Stromal cell of bone marrow (primary cell): ENCODE data around the gene GRM5.
"Not testable (repeated sequence)": the region's sequence is repeated elsewhere in the genome, so short reads cannot be mapped to it uniquely, and the experiment has no call there.

Experiments
- DNase-seq: peaks from one replicate; pipeline ENCODE4 v3.0.0-alpha.2; 2012; ENCODE audit warnings: low read depth

GRM5 gene

GRCh38 chr11:88538098-88538497 is 527.7 kb downstream of the GRM5 start:
- peak; percentile 60 for DNase-seq

- DNase-seq: no peak
These were observed 528.2 kb downstream of the GRM5 start for GRCh38 chr11:88537613-88538012.

GRCh38 chr11:88536616-88537265 is 529.0 kb downstream of the GRM5 start:
- no peak for DNase-seq

GRCh38 chr11:88535916-88536547 is 529.8 kb downstream of the GRM5 start:
- peak; percentile 83 for DNase-seq

- no peak for DNase-seq
These were observed 530.5 kb downstream of the GRM5 start for GRCh38 chr11:88535266-88535665.

DNA sequence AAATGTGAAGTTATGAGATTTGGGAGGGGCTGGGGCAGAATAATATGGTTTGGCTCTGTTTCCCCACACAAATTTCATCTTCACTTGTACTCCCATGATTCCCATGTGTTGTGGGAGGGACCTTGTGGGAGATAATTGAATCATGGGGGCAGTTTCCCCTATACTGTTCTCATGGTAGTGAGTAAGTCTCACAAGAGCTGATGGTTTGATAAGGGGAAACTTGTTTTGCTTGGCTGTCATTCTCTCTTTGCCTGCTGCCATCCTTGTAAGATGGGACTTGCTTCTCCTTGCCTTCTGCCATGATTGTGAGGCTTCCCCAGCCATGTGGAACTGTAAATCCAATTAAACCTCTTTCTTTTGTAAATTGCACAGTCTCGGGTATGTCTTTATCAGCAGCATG is 531.1 kb downstream of the GRM5 start:
- DNase-seq: not testable (repeated sequence)

DNA sequence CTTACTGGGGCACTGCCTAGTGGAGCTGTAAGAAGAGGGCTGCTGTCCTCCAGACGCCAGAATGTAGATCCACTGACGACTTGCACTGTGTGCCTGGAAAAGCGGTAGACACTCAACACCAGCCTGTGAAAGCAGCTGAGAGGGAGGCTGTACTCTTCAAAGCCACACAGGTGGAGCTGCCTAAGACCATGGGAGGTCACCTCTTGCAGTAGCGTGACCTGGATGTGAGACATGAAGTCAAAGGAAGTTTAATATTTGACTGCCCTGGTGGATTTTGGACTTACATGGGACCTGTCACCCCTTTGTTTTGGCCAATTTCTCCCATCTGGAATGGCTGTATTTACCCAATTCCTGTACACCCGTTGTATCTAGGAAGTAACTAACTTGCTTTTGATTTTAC is 531.6 kb downstream of the GRM5 start:
- DNase-seq: no peak

DNA sequence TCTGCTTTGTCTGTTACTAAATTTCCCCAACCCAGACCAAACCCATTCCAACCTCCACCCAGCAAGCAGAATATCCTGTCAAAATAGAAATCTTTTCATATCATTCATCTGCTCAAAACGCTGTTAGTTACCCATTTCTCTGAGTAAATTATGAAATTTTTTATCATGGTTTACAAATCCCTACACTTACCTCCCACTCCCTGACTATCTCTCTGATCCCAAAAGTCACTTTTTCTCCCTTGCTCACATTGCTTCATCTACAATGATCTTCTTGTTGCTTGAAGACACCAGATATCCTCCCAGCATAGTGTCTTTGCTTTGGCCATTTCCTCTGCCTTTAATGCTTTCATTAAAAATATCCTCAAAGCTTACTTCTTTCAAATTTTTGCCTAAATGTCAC is 532.8 kb downstream of the GRM5 start:
- no peak for DNase-seq

DNA sequence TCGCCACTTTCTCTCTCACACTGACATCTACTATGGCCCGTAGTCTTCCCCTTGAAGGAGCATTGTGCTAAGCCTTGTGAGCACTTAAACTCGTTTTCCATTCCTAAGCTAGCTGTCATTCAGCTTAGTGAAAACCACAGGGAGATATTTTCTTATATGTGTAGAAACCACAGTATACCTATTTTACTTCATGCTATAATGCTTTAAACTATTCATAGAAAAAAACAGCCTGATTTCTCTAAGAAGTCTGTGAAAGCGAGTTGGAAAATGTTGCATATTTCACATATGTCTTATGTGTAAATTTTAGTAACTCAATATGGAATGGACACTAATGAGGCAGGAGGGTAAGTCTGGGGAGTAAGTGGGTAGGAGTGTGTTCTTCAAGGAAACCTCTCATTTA is 534.0 kb downstream of the GRM5 start:
- no peak for DNase-seq

DNA sequence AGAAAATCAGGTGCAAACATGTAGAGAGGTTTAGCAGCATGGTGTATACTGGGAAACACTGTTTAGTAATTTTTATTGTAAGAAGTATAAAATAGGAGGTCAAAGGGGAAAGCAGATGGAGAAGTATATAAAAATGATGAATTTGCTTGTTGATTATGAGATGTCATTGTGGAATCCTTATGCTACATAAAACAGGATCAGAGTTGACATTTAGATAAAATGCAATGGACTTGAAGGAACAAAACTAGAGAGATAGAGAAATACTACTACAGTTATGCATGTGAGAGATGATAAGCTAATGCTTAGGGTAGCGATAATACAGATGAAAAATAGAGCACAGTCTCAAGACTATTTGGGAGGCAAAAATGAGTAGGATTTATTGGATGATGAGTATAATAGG is 536.4 kb downstream of the GRM5 start:
- no peak for DNase-seq

GRCh38 chr11:88523386-88524071 is 542.3 kb downstream of the GRM5 start:
- no peak for DNase-seq

DNA sequence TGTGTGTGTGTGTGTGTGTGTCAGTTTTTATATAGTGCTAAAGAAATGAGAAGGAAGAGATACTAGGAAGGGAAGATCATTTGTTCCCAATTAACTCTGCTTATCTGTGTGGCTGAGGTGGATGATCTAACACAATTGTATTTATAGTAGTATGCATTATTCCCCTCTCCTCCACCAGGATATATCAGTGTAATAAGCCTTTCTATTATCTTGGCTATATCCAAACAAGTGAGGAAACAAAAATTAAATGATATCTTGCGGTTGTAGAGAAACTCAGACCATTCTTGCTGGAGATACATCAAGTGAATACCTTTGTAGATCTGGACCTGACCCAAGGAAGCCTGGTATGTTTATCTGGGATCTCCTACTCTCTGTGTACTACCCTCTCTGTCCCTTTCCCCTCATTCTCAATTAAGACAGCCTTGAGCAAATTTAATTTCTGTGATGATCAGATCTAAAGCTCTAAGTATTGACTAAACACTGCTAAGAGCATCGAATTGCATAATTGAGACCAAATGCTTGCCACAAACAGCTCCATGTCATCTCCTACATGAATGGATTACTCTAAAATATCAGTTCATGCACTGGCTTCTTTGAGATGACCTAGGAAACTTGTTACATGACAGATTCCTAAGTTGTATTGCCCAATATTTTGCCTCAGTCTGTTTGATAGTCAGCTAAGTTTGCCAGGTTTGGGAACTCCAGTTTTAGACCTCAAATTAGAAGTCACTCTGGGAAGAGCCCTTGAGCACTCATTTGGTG is 543.0 kb downstream of the GRM5 start:
- no peak for DNase-seq

- no peak for DNase-seq
These were observed 544.0 kb downstream of the GRM5 start for GRCh38 chr11:88521799-88522201.

GRCh38 chr11:88521399-88521798 is 544.4 kb downstream of the GRM5 start:
- DNase-seq: no peak

- no peak for DNase-seq
These were observed 545.4 kb downstream of the GRM5 start for GRCh38 chr11:88520391-88520790.

DNA sequence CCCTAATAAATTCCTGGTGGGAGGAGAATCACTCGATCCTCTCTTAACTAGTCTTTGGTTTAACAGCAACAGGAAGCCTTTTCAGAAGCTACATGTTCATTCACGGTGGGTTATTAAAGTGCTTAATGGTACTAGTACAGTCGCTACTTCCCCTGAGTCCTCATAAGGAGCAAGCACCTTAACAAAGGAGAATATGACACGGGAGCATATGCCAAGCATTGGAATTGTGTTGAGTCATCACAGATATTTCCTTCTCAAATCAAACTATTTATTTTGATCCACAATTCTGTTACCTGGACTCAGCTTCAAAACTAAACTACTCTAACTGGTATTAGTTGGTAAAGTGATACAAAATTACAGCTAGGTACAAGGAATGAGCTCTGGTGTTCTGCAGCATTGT is 550.8 kb downstream of the GRM5 start:
- DNase-seq: no peak

GRCh38 chr11:88511006-88511405 is 554.8 kb downstream of the GRM5 start:
- no peak for DNase-seq

DNA sequence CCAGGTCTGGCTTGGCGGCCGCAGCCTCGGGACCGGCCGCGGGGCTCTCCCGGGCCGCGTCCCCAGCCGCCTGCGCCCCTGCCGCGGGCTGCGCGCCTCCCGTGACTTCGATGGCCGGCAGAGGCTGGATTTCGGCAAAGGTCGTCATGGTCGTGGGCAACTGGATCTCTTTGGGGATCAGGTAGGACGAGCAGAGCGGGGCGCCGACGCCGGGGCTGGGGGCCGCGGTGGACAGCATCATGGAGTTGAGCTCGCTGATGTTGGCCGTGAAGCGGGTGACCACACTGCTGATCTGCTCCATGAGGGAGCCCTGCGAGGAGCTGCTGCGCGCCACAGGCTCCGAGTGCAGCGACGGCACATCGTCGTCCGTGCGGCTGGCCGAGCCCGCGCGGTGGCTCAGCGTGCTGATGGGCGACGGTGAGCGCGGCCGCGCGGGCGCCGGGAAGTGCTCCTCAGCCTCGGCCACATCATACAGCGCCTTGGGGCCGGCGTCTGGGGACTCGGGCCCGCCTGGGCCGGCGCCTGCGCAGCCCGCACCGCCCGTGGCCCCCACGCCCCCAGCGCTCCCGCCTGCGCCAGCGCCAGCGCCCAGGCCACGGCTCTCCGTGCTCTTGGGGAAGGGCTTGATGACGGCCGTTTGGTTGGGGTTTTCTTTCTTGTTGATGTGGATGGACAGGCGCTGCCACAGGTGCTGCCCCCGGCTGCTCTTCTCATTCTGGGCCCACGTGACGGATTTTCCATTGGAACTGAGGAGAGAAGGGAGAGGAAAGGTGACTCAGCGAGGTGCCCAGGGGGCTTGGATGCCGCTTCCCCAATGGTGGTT is 556.8 kb downstream of the GRM5 start:
- DNase-seq: no peak

DNA sequence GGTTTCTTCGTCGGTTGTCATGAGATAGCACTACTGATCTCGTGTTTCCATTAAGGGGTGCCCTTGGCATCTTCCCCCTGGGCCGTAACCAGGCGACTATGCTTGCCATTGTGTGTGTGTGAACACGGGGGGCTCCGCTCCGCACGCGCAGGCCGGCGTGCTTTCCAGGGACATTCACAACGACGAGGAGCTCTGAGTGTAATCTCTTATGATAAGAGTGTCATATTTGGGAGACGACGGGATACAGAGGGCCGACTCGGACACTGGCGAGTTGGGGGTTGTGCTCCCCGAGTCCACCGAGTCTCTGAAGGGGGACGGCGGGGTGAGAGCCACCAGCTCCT is 557.4 kb downstream of the GRM5 start:
- DNase-seq: no peak

GRCh38 chr11:88507771-88508417 is 557.9 kb downstream of the GRM5 start:
- no peak for DNase-seq

DNA sequence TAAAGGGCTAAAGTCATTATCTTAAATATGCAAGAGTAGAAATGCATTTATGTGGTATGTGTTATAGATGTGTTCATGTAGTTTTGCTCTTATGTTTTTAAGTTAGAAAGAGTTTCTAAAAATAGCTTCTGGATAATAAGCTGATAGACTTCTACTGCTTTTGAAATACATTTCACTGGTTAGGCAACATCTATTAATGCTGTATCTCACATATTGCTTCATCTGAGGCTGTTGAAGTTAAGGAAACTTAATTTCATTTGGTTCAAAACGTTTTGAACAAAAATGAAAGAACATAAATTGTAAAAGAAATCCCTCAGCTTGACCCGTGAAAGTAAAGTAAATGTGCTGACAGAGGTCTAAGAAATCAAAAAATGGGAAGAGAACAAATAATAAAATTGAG is 564.2 kb downstream of the GRM5 start:
- no peak for DNase-seq

DNA sequence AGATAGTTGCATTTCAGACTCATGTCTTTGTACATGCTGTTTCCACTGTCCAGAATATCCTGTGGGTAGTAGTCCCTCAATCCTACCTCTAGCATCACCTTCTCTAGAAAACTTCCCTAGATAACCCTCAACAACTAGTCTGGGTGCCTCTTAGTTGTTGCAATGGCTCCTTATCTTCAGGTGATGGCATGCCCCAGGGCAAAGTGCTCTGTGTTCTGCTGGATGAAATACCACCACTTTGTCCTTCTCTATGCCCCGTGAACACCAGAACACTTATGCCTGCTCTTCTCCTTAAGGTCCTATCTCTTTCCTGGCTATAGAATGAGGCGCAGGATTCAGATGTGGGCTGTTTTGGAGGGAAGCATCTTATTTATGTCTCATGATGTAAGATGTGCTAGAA is 569.9 kb downstream of the GRM5 start:
- DNase-seq: no peak
